Activated CD8-positive, alpha-beta T cell treated with anti-CD3 and anti-CD28 coated beads for 36 hours (primary cell): ENCODE results near the gene STRA8. TPM values are rescaled to one million over a fixed set of nuclear protein-coding genes. Genes with fewer than 3 reads are reported as not detected.

Source experiments
- ATAC-seq: fragments of 200-7000 bp; cut with Tn5 transposase; one replicate; pipeline ENCODE4 v1.10.0; 2021; ENCODE audit warnings: mild to moderate bottlenecking, moderate library complexity
- CTCF ChIA-PET: fragments of 350-600 bp; sonication (Branson Sonifier 250); formaldehyde crosslinking; loops from one replicate; lab custom pipeline; 2021; ENCODE audit warnings: antibody characterized with exemption; lab: Charles Lee
- POLR2A ChIA-PET: fragments of 350-600 bp; sonication (Branson Sonifier 250); formaldehyde crosslinking; loops from one replicate; lab custom pipeline; 2021; ENCODE audit warnings: antibody characterized with exemption; lab: Charles Lee
- DNase-seq: peaks from one replicate; pipeline ENCODE4 v3.0.0-alpha.2; 2020
- H3K27ac Mint-ChIP-seq: one replicate; pipeline ENCODE4 v1.8.0; 2021; ENCODE audit warnings: mild to moderate bottlenecking, mixed read lengths
- H3K27me3 Mint-ChIP-seq: one replicate; pipeline ENCODE4 v1.8.0; 2021; ENCODE audit warnings: mixed read lengths
- H3K36me3 Mint-ChIP-seq: one replicate; pipeline ENCODE4 v1.8.0; 2021; ENCODE audit warnings: low read depth, mixed read lengths
- H3K4me1 Mint-ChIP-seq: one replicate; pipeline ENCODE4 v1.8.0; 2021; ENCODE audit warnings: low read depth, mixed read lengths
- H3K4me3 Mint-ChIP-seq: one replicate; pipeline ENCODE4 v1.8.0; 2021; ENCODE audit warnings: mild to moderate bottlenecking, moderate library complexity, mixed read lengths
- H3K9me3 Mint-ChIP-seq: one replicate; pipeline ENCODE4 v1.8.0; 2021; ENCODE audit warnings: mixed read lengths
- CTCF ChIP-seq: fragments of 200-600 bp; IDR thresholded peaks from one replicate; pipeline ENCODE4 v1.8.0; 2022; ENCODE audit warnings: antibody characterized with exemption, mild to moderate bottlenecking
- intact Hi-C: fragments of 100-400 bp; cut with micrococcal nuclease; formaldehyde crosslinking; loops from one replicate; pipeline ENCODE4 v1.10.0; 2022
- microRNA-seq: library from miRNA; unstranded; fragments of <30 nt; microRNA quantifications from one replicate; pipeline ENCODE4 v1.2.0, GENCODE V29; 2022; ENCODE audit warnings: borderline microRNAs expressed, borderline replicate concordance
- total RNA-seq, 2 experiments: library from RNA; stranded (reverse); gene quantifications; one replicate each; pipeline ENCODE4 v1.2.3, GENCODE V29; 2021

The STRA8 gene
- total RNA-seq, 2 experiments from 2014 or later: not detected

DNA sequence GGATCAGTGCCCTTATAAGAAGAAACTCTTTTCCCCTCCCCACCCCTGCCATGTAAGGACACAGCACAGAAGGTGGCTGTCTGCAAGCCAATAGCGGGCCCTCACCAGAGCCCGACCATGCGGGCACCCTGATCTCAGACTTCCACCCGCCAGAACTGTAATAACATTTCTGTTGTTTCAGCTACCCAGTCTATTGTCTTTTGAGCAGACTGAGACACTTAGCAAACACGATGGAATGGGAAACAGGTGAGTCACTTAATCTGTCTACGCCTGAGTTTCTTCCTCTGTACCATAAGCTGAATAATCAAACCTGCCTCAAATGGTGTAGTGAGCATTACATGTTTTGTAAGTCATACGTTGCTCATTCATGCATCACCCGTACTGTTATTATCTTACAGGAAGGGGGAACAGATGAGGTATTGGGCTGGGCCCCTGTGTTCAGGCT lies 58.2 kb downstream of the STRA8 start:
- Mint-ChIP-seq H3K36me3 (no peaks in the 10 kb centered on the region), H3K27ac (no peak overlapping the region), H3K4me3 (no peak overlapping the region), H3K4me1 (no peaks in the 10 kb centered on the region), H3K9me3 (no peaks in the 10 kb centered on the region), H3K27me3 (no peaks in the 10 kb centered on the region)
- ChIA-PET POLR2A (no interaction called here), CTCF (interaction anchor here (0.8 kb wide), 1 partner anchor 16 kb away, joined by 3 read pairs; no protein-coding TSS in a partner anchor)
- ATAC-seq (no peak), DNase-seq (no peak)
- intact Hi-C loops: no loop called here
- no peak for TF ChIP-seq CTCF

DNA sequence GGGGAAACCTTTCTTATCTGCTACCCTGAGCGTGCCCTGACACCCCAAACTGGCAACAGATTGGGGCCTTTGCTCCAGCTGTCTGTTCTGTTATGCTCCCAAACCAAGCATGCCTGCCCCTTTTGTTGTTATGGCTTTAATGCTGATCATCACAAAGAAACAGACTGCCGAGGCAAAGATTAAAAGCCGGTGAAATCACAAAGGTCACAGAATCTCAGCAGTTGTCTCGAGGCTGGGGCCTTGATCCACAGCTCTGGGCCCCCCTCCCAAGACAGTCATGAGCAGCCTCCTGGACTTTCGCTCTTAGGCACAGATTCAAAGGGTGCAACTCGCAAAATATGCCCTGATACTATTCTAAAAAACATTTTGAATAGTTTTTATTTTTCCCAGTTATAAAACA lies 65.6 kb downstream of the STRA8 start:
- peaks cover 1% of the 10 kb centered on the region for H3K27me3 Mint-ChIP-seq
- POLR2A ChIA-PET: no interaction called here
- H3K27ac Mint-ChIP-seq: no peak overlapping the region
- TF ChIP-seq CTCF: no peak
- H3K36me3 Mint-ChIP-seq: no peaks in the 10 kb centered on the region
- intact Hi-C loops: no loop called here
- DNase-seq (no peak), ATAC-seq (no peak)
- no peak overlapping the region for H3K4me3 Mint-ChIP-seq
- H3K4me1 Mint-ChIP-seq: no peaks in the 10 kb centered on the region
- CTCF ChIA-PET: interaction anchor here (3.6 kb wide), 1 partner anchor 25 kb away, joined by 11 read pairs; no protein-coding TSS in a partner anchor
- H3K9me3 Mint-ChIP-seq: peaks cover 7% of the 10 kb centered on the region

DNA sequence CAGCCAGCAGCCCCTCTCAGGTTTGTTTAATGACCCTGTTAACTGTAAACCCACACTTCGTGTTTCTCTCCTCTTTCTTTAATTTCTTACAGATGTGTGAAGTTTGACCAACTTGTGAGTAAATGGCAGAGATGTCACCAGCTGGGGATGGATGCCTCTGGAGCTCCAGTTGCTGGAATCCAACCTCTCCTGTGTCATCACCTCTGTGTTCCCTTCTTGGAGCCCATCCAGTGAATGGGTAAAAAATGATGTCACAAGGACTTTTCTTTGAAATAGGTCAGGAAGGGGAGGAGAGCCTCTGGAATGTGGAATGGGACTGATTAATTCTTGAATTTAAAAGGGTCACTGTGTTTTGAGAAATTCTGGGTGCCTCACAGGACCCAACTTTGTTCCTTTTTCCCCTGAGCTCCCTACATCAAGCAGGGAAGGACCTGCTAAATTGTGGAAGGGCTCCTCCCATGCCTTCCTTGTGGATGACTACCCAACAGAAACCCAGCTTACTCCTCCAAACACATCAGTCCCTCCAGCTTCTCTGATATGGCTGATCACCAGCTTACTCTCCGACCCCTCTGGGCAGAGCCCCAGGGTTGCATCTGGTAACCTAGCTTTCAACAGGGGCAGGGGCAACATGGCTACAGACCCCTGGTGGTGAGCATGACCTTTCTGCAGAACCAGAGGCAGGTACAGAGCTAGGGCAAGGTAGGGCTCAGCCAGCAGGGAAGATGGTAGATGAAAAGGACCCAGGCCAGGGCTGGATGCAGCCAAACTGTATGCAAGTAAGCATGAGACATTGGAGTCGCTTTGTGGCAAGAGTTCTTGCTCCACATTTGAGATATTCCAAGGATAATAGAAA lies 67.5 kb downstream of the STRA8 start:
- no peak for ATAC-seq
- Mint-ChIP-seq H3K27me3 (peaks cover 1% of the 10 kb centered on the region), H3K4me1 (no peaks in the 10 kb centered on the region), H3K4me3 (no peak overlapping the region), H3K36me3 (no peaks in the 10 kb centered on the region), H3K9me3 (peaks cover 7% of the 10 kb centered on the region), H3K27ac (no peak overlapping the region)
- no peak for DNase-seq
- POLR2A ChIA-PET: no interaction called here
- no peak for TF ChIP-seq CTCF
- intact Hi-C loops: no loop called here
- CTCF ChIA-PET: interaction anchor here (3.6 kb wide), 1 partner anchor 26 kb away, joined by 11 read pairs; no protein-coding TSS in a partner anchor

Small RNAs within 50 kb of the gene (microRNA-seq; reads per million reads assigned to microRNA genes)
- gene MIR6509: not detected

Other genes starting within 250 kb of the STRA8 start
- 1 to 10 TPM; 2.7 to 2.9 TPM for gene AGBL3, start 247.3 kb upstream of the STRA8 start, total RNA-seq
- gene TMEM140, start 85.8 kb upstream of the STRA8 start, total RNA-seq: 1 to 10 TPM; 6.2 to 7.6 TPM
- gene CYREN, start 63.1 kb upstream of the STRA8 start, total RNA-seq: 10 to 100 TPM; 32.5 to 35.4 TPM
- gene WDR91, start 22.3 kb upstream of the STRA8 start, total RNA-seq: 10 to 100 TPM; 12.9 to 13.1 TPM